HepG2 (cell line): ENCODE measurements around the gene NCOA7. TPM values are rescaled to one million over a fixed set of nuclear protein-coding genes. Genes with fewer than 3 reads are reported as not detected.

Experiments
- ATAC-seq: fragments of 200-7000 bp; cut with Tn5 transposase; 3 replicates; pipeline ENCODE4 v1.9.1; 2020; ENCODE audit warnings: mild to moderate bottlenecking, moderate library complexity
- BruUV-seq: library from RNA; stranded (reverse); fragments of 400-500 nt; replicated peaks from 2 replicates; lab custom pipeline; 2021; lab: Mats Ljungman, UMichigan
- CTCF ChIA-PET: fragments of 300-600 bp; formaldehyde crosslinking; extraction: SDS; loops from one replicate; lab custom pipeline; 2021; ENCODE audit warnings: low total read pairs, inconsistent platforms, low intra/inter-chr PET ratio; lab: Yijun Ruan, JAX
- POLR2A ChIA-PET: fragments of 350-600 bp; sonication (Branson Sonifier 250); formaldehyde crosslinking; loops from one replicate; lab custom pipeline; 2020; ENCODE audit warnings: antibody characterized with exemption, inconsistent platforms; lab: Yijun Ruan, JAX
- DNase-seq: peaks from one replicate; pipeline ENCODE4 v3.0.0-alpha.2; 2015; ENCODE audit warnings: low spot score
- FAIRE-seq: peaks from 3 replicates; lab custom pipeline; 2011; peaks lifted over from hg19 to GRCh38; lab: Jason Lieb, UNC
- H2AFZ ChIP-seq: one replicate; pipeline ENCODE4 v1.6.1; 2011; ENCODE audit warnings: low read length, inconsistent platforms
- H3K27ac ChIP-seq: fragments of 300-600 bp; 3 replicates; pipeline ENCODE4 v1.8.0; 2011; ENCODE audit warnings: mixed run types, mild to moderate bottlenecking, mixed read lengths, low read length, inconsistent platforms; ENCODE audit not compliant: insufficient read depth; ENCODE audit errors: extremely low read length
- H3K27me3 ChIP-seq, 2 experiments: fragments of 200-600 bp in 1 of 2; 2 replicates in 1 of 2; 3 replicates in 1 of 2; pipeline versions ENCODE4 v1.6.0 to v1.8.0; 2011; ENCODE audit warnings: low read length in 2 of 2, mild to moderate bottlenecking in 2 of 2, moderate library complexity in 2 of 2, inconsistent platforms in 1 of 2; ENCODE audit not compliant: insufficient read depth in 2 of 2, control insufficient read depth in 1 of 2
- H3K36me3 ChIP-seq, 2 experiments: fragments of 200-600 bp in 1 of 2; replicated peaks in 1 of 2; 2 replicates in 1 of 2; 3 replicates in 1 of 2; pipeline versions ENCODE4 v1.5.1 to v1.8.0; 2011; ENCODE audit warnings: low read length in 2 of 2, inconsistent platforms in 1 of 2; ENCODE audit not compliant: insufficient read depth in 2 of 2, control insufficient read depth in 1 of 2
- H3K4me1 ChIP-seq: 2 replicates; pipeline ENCODE4 v1.5.1; 2012; ENCODE audit warnings: low read length, inconsistent platforms; ENCODE audit not compliant: insufficient read depth
- H3K4me2 ChIP-seq: 2 replicates; pipeline ENCODE4 v1.6.0; 2011; ENCODE audit warnings: low read depth, low read length, inconsistent platforms
- H3K4me3 ChIP-seq, 3 experiments: fragments of 200-600 bp in 1 of 3; sonication (generic), shearing (Covaris generic) in 1 of 3; replicated peaks in 1 of 3; 2 replicates each; pipeline ENCODE4 v1.5.1; 2011 to 2016; ENCODE audit warnings: low read length in 3 of 3, inconsistent platforms in 2 of 3, low read depth in 2 of 3, mild to moderate bottlenecking in 2 of 3, control low read depth in 1 of 3, mixed read lengths in 1 of 3; ENCODE audit not compliant: insufficient read depth in 1 of 3
- H3K79me2 ChIP-seq: one replicate; pipeline ENCODE4 v1.6.1; 2011; ENCODE audit warnings: low read length, inconsistent platforms; ENCODE audit not compliant: insufficient read depth
- H3K9ac ChIP-seq: 2 replicates; pipeline ENCODE4 v1.6.0; 2011; ENCODE audit warnings: mild to moderate bottlenecking, low read depth, low read length, inconsistent platforms; ENCODE audit not compliant: insufficient read depth
- H3K9me3 ChIP-seq: 2 replicates; pipeline ENCODE4 v1.5.1; 2012; ENCODE audit warnings: mild to moderate bottlenecking, low read length
- H4K20me1 ChIP-seq: 2 replicates; pipeline ENCODE4 v1.6.0; 2011; ENCODE audit warnings: inconsistent platforms, mild to moderate bottlenecking, low read length, moderate library complexity; ENCODE audit not compliant: insufficient read depth
- ELK4 ChIP-seq: sonication (generic); formaldehyde crosslinking; IDR thresholded peaks from 2 replicates; pipeline ENCODE4 v1.9.0; 2021; ENCODE audit warnings: missing genetic modification reagents, borderline replicate concordance
- ETV5 ChIP-seq: IDR thresholded peaks from 2 replicates; pipeline ENCODE4 v1.6.1; 2018; ENCODE audit warnings: missing biosample characterization, missing genetic modification reagents, inconsistent platforms, borderline replicate concordance
- GLI4 ChIP-seq: sonication (generic); formaldehyde crosslinking; IDR thresholded peaks from 2 replicates; pipeline ENCODE4 v1.5.1; 2020; ENCODE audit warnings: missing genetic modification reagents, mild to moderate bottlenecking, moderate library complexity, borderline replicate concordance
- SMC3 ChIP-seq: IDR thresholded peaks from 2 replicates; pipeline ENCODE4 v1.6.1; 2011; ENCODE audit warnings: low read length, improper control_type of control experiment
- ZFP36 ChIP-seq: fragments of 150-350 bp; IDR thresholded peaks from 2 replicates; pipeline ENCODE4 v1.6.1; 2018; ENCODE audit warnings: borderline replicate concordance, low read length, low read depth; ENCODE audit not compliant: partially characterized antibody
- ZNF10 ChIP-seq: sonication (generic); formaldehyde crosslinking; IDR thresholded peaks from 2 replicates; pipeline ENCODE4 v1.4.0; 2020; ENCODE audit warnings: mild to moderate bottlenecking, low read depth, missing genetic modification reagents, borderline replicate concordance
- ZNF589 ChIP-seq: sonication (generic); formaldehyde crosslinking; conservative IDR thresholded peaks from 2 replicates; pipeline ENCODE4 v1.8.0; 2022; ENCODE audit warnings: mild to moderate bottlenecking, moderate library complexity, missing genetic modification reagents
- ZSCAN22 ChIP-seq: sonication (generic); formaldehyde crosslinking; IDR thresholded peaks from 2 replicates; pipeline ENCODE4 v1.4.0; 2020; ENCODE audit warnings: mild to moderate bottlenecking, missing genetic modification reagents
- WGBS: methylation state at CpG from one replicate; pipeline ENCODE4 v1.1.6; 2017; ENCODE audit warnings: low lambda C conversion rate; 5-methylcytosine and 5-hydroxymethylcytosine counted together
- in situ Hi-C: cut with HindIII; loops from 2 replicates; pipeline ENCODE4 v1.10.0; 2017; ENCODE audit warnings: low pct_unique_long_range_greater_than_20kb; ENCODE audit not compliant: extremely low pct_ligation_motif_present
- intact Hi-C: fragments of 100-400 bp; cut with micrococcal nuclease; formaldehyde crosslinking; loops from one replicate; pipeline ENCODE4 v1.10.0; 2022; ENCODE audit not compliant: unreplicated experiment
- polyA plus RNA-seq, 8 experiments: library from polyadenylated mRNA; depleted of rRNA in 3 of 8; stranded (reverse) in 7 of 8; unstranded in 1 of 8; fragments of >200 nt; fragmentation: Illumina TruSeq in 4 of 8; extraction: Trizol in 4 of 8; gene quantifications; 2 replicates each; pipeline versions ENCODE4 v1.2.1 to v1.2.3, GENCODE V29; 2011 to 2016; ENCODE audit warnings: low read depth in 4 of 8, missing spikeins in 1 of 8, mixed read lengths in 1 of 8; ENCODE audit not compliant: insufficient read depth in 1 of 8
- small RNA-seq, 3 experiments: library from RNA; depleted of rRNA; stranded (forward); fragments of <200 nt; gene quantifications; one replicate each; pipeline ENCODE3, GENCODE V24; 2012; ENCODE audit warnings: low read depth in 2 of 3, low replicate concordance in 1 of 3; ENCODE audit not compliant: insufficient read length in 3 of 3, insufficient read depth in 2 of 3
- total RNA-seq, 5 experiments: library from RNA; depleted of rRNA; stranded (reverse); fragments of >200 nt; fragmentation: Illumina TruSeq; extraction: Trizol; gene quantifications; 2 replicates each; pipeline ENCODE4 v1.2.3, GENCODE V29; 2016; ENCODE audit warnings: low read depth in 1 of 5
- TF ChIP-seq, protein P1 (sequence below): sonication (generic); formaldehyde crosslinking; IDR thresholded peaks from 2 replicates; pipeline ENCODE4 v1.4.0; 2020; ENCODE audit warnings: mild to moderate bottlenecking, low read depth, missing genetic modification reagents

NCOA7 gene
- total and polyA plus RNA-seq, 2 of the 13 experiments (the other 11 are each of a cell fraction or from before 2014, with no cell fraction given): 13.6 to 20.8 TPM

GRCh38 chr6:125979101-125979500 is 188.3 kb downstream of the NCOA7 start:
- H4K20me1 ChIP-seq: no peaks in the 10 kb centered on the region
- intact Hi-C loops: no loop called here
- no TSS peak for BruUV-seq
- H3K27ac ChIP-seq: no peak overlapping the region
- H3K9ac ChIP-seq: no peak overlapping the region
- no peak overlapping the region for H3K4me2 ChIP-seq
- CTCF ChIA-PET: no interaction called here
- 87% methylated on average over 3 of the region's 3 CpGs for WGBS
- FAIRE-seq: no peak
- no peak overlapping the region for H2AFZ ChIP-seq
- in situ Hi-C loops: no loop called here
- H3K4me1 ChIP-seq: peaks cover 2% of the 10 kb centered on the region; the same call in 1 of the 2 replicates
- no peak overlapping the region for H3K4me3 ChIP-seq
- TF ChIP-seq ETV5 (CRISPR knock-in tag) (no peak), GLI4 (CRISPR knock-in tag) (no peak), ZFP36 (no peak), ZSCAN22 (CRISPR knock-in tag) (no peak), ZNF589 (no peak), ZNF10 (CRISPR knock-in tag) (no peak), SMC3 (no peak), ELK4 (no peak)
- TF ChIP-seq, protein P1, sequence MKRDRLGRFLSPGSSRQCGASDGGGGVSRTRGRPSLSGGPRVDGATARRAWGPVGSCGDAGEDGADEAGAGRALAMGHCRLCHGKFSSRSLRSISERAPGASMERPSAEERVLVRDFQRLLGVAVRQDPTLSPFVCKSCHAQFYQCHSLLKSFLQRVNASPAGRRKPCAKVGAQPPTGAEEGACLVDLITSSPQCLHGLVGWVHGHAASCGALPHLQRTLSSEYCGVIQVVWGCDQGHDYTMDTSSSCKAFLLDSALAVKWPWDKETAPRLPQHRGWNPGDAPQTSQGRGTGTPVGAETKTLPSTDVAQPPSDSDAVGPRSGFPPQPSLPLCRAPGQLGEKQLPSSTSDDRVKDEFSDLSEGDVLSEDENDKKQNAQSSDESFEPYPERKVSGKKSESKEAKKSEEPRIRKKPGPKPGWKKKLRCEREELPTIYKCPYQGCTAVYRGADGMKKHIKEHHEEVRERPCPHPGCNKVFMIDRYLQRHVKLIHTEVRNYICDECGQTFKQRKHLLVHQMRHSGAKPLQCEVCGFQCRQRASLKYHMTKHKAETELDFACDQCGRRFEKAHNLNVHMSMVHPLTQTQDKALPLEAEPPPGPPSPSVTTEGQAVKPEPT (CRISPR knock-in tag): no peak
- TF ChIP-seq, all 625 proteins: peak for 0
- no peaks in the 10 kb centered on the region for H3K79me2 ChIP-seq
- H3K27me3 ChIP-seq: no peaks in the 10 kb centered on the region
- peaks cover 0 to 13% of the 10 kb centered on the region in 2 experiments; a peak in 3 of 5 replicates for H3K36me3 ChIP-seq
- no peak for DNase-seq
- no peak for ATAC-seq
- H3K9me3 ChIP-seq: no peaks in the 10 kb centered on the region
- POLR2A ChIA-PET: no interaction called here

Small RNA genes within 50 kb of the gene (small RNA-seq; reads per million reads assigned to genes)
- gene RNA5SP216: 0 reads per million in 3 experiments

Other genes with a start within 250 kb of the NCOA7 start
- gene HEY2, start 41.3 kb upstream of the NCOA7 start, total RNA-seq (2016; rRNA removed; fragmentation: Illumina TruSeq; extraction: Trizol): 0.04 TPM in 1 of 2 replicates, not detected in the other
- gene HEY2, start 41.3 kb upstream of the NCOA7 start, polyA plus RNA-seq (2011; rRNA removed): 0.04 and 0.05 TPM in 2 replicates
- gene HINT3, start 165.8 kb downstream of the NCOA7 start, total RNA-seq (2016; rRNA removed; fragmentation: Illumina TruSeq; extraction: Trizol): 22.8 and 33.0 TPM in 2 replicates
- 2.8 and 3.1 TPM in 2 replicates for gene HINT3, start 165.8 kb downstream of the NCOA7 start, polyA plus RNA-seq (2011; rRNA removed)
- 66.0 and 81.9 TPM in 2 replicates for gene TRMT11, start 195.6 kb downstream of the NCOA7 start, total RNA-seq (2016; rRNA removed; fragmentation: Illumina TruSeq; extraction: Trizol)
- 31.9 and 42.2 TPM in 2 replicates for gene TRMT11, start 195.6 kb downstream of the NCOA7 start, polyA plus RNA-seq (2011; rRNA removed)